Lower leg skin (tissue), 4 donors: ENCODE results near the gene BABAM2. TPM values are rescaled to one million over a fixed set of nuclear protein-coding genes. Genes with fewer than 3 reads are reported as not detected.
A peak's percentile ranks its signal among the peaks of the same experiment; 100 is the strongest.

ENCODE experiments used
- DNase-seq, 2 donors: peaks; one replicate each; pipeline ENCODE4 v3.0.0-alpha.2; 2019; ENCODE audit warnings: low spot score in 2 of 2
- H3K4me3 ChIP-seq: fragments of 200-600 bp; sonication (generic); 2 replicates; pipeline ENCODE4 v1.5.1; 2017; ENCODE audit warnings: mild to moderate bottlenecking, low read depth; ENCODE audit not compliant: poor library complexity, severe bottlenecking
- POLR2A ChIP-seq, 2 donors: fragments of 450-650 bp; IDR thresholded peaks; one replicate each; pipeline ENCODE4 v1.6.1; 2016 to 2017; ENCODE audit warnings: antibody characterized with exemption in 2 of 2, mild to moderate bottlenecking in 1 of 2, moderate library complexity in 1 of 2
- WGBS, 2 donors: methylation state at CpG; one replicate each; pipeline ENCODE4 v1.1.5; 2018; 5-methylcytosine and 5-hydroxymethylcytosine counted together
- intact Hi-C: fragments of 100-400 bp; cut with DNase I; formaldehyde crosslinking; loops from one replicate; pipeline ENCODE4 v1.15.0; 2023; ENCODE audit warnings: low total_unique reads
- total RNA-seq, 4 donors: library from RNA; depleted of rRNA; stranded (reverse); fragments of >200 nt; gene quantifications; one replicate each; pipeline ENCODE4 v1.1.0, GENCODE V29; 2016
- TF ChIP-seq, protein P1 (sequence below), 3 donors: fragments of 450-650 bp; IDR thresholded peaks; one replicate each; pipeline ENCODE4 v1.5.1; 2016; ENCODE audit warnings: antibody characterized with exemption in 3 of 3, mild to moderate bottlenecking in 3 of 3, moderate library complexity in 2 of 3

BABAM2 gene
- total RNA-seq, 4 donors from 2014 or later: 18.4 to 28.5 (median 23.9) TPM

DNA sequence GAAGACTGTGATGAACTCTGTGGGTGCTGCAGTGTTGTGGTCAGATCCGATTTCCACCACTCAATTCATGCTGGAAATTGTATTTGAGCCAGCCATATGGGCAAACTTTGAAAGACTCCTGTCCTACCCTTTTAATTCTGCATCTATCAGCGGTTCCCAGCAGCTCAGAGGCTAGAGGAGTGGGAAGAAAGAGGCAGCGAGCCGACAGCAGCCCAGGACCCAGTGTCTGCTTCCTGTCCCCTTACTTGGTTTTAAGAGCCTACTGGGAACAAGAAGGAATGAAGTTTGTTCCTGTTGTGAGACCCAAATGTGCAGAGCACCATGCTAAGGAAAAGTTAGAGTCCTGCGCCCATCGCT lies 429.5 kb downstream of the BABAM2 start:
- no peak for TF ChIP-seq POLR2A (IDR thresholded peaks at IDR 0.05)
- TF ChIP-seq, protein P1, sequence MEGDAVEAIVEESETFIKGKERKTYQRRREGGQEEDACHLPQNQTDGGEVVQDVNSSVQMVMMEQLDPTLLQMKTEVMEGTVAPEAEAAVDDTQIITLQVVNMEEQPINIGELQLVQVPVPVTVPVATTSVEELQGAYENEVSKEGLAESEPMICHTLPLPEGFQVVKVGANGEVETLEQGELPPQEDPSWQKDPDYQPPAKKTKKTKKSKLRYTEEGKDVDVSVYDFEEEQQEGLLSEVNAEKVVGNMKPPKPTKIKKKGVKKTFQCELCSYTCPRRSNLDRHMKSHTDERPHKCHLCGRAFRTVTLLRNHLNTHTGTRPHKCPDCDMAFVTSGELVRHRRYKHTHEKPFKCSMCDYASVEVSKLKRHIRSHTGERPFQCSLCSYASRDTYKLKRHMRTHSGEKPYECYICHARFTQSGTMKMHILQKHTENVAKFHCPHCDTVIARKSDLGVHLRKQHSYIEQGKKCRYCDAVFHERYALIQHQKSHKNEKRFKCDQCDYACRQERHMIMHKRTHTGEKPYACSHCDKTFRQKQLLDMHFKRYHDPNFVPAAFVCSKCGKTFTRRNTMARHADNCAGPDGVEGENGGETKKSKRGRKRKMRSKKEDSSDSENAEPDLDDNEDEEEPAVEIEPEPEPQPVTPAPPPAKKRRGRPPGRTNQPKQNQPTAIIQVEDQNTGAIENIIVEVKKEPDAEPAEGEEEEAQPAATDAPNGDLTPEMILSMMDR (IDR thresholded peaks at IDR 0.05): no peak
- 89 to 98% methylated on average over 6 of the region's 6 CpGs for WGBS, 2 donors
- intact Hi-C loops: no loop called here
- H3K4me3 ChIP-seq: no peak overlapping the region
- DNase-seq: peak in 1 of 2 donors; percentile 67

DNA sequence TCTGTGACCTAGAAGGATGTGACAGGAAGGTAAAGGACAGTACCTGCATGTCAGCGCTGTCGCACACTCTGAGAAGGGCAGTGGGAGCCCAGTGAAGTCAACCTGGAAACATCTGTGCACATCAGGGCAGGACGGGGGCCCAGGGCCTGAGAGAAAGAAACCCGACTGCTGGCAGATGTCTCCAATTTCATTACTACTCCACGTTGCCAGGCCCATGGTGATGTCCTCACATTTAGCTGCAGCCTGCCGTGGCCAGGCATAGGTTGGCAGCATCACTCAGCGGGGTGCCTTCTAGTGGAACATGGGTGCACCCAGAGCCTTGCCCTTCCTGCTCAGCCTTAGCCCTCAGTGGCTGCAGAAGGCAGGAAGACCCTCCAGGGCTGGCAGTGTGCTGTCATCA lies 429.8 kb downstream of the BABAM2 start:
- no peak overlapping the region for H3K4me3 ChIP-seq
- DNase-seq: peak in 1 of 2 donors; percentile 79
- intact Hi-C loops: no loop called here
- 81 to 89% methylated on average over 7 of the region's 7 CpGs for WGBS, 2 donors
- TF ChIP-seq, protein P1 (IDR thresholded peaks at IDR 0.05): no peak
- TF ChIP-seq POLR2A (IDR thresholded peaks at IDR 0.05): no peak

DNA sequence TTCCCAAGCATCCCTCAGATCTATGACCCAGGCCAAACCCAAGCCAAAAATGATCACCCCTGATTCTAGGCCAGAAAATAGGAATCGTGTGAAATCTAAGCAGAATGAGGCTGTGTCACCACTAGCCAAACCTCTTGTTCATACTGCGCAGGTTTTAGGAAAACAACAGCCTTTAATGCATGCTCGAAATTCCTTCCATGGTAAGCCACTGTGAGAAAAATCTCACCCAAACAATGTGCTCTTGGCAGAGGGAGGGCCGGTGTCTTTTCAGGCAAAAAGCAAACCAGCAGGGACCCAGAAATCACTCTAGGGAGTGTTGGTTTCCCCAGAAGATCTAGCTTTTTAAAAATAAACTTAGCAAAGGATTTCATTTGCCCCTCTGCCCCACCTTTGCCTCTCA lies 430.9 kb downstream of the BABAM2 start:
- TF ChIP-seq, protein P1 (IDR thresholded peaks at IDR 0.05): no peak
- TF ChIP-seq POLR2A (IDR thresholded peaks at IDR 0.05): no peak
- no peak overlapping the region for H3K4me3 ChIP-seq
- WGBS, 2 donors: 89 to 90% methylated on average over 4 of the region's 4 CpGs
- DNase-seq: no peak
- intact Hi-C loops: no loop called here

DNA sequence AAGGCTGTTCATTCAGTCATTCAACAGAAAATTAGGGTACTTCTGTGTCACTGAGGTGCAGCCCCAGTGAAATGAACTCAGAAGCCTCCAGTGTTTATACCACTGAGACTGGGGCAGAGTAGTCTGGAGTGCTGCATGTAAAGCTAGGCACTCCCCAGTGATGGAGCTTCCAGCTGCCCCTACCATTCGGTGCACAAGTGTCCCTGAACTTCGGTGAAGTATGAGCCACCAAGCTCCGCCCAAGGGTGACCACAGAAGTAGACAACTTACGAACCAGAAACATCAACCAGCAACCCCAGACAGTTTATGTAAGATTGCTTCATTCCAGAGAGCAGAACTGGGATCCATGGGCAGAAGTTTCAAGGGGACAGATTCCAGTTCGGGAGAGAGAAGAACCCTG lies 431.5 kb downstream of the BABAM2 start:
- no peak for TF ChIP-seq POLR2A (IDR thresholded peaks at IDR 0.05)
- WGBS, 2 donors: 71 to 84% methylated on average over 5 of the region's 5 CpGs
- intact Hi-C loops: no loop called here
- peak in 1 of 2 donors; percentile 21 for DNase-seq
- no peak overlapping the region for H3K4me3 ChIP-seq

DNA sequence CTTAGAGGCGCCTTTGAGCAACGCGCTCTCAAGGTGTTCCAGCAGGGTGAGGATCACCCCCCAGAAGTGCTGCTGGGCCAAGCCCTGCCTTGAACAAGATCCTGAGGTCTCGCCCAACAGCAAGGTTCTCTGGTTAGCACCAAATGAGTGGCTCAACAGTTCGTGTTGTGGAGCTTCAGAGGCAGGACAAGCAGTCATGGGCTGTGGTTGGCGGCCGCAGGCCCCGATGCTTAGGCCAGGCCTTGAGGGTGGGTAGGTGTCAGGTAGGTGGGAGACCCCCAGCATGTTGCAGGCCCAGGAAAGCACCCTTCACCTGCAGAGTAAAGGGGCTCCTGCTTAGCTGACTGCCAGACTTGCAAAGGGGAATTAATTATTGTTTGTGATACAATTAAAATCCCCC lies 431.9 kb downstream of the BABAM2 start:
- intact Hi-C loops: no loop called here
- WGBS, 2 donors: 95 to 99% methylated on average over 8 of the region's 8 CpGs
- DNase-seq: peak in 1 of 2 donors; percentile 64
- no peak overlapping the region for H3K4me3 ChIP-seq
- no peak for TF ChIP-seq POLR2A (IDR thresholded peaks at IDR 0.05)
- TF ChIP-seq, protein P1 (IDR thresholded peaks at IDR 0.05): no peak

DNA sequence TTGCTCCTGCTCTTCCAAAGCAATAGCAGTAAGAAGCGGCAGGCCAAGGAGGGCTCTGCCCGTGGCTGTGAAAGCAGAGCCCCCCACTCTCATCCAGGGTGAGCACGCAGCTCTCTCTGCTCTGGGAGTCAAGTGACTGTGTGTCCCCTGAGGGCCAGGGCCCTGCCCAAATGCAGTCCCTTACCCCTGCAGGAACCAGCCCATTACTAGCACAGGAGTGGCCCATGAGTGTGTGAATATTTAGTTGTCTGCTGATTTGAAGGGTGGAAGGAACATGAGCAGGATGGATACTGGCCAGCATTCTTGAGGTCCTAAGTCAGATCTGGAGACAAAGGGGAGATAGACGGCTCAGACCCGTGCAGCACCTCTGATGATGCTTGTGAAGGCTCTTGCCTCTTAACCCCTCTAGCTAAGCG lies 432.5 kb downstream of the BABAM2 start:
- WGBS, 2 donors: 81% methylated on average over 6 of the region's 6 CpGs
- TF ChIP-seq, protein P1 (IDR thresholded peaks at IDR 0.05): no peak
- no peak for TF ChIP-seq POLR2A (IDR thresholded peaks at IDR 0.05)
- DNase-seq: peak in 1 of 2 donors; percentile 77
- no peak overlapping the region for H3K4me3 ChIP-seq
- intact Hi-C loops: no loop called here
